Astrocyte (in vitro differentiated cells and primary cell): ENCODE results near the gene ZC3H12C. TPM values are rescaled to one million over a fixed set of nuclear protein-coding genes. Genes with fewer than 3 reads are reported as not detected.

ENCODE experiments used
- DNase-seq: peaks from one replicate; pipeline ENCODE4 v3.0.0-alpha.2; 2010; ENCODE audit warnings: low read depth
- FAIRE-seq: peaks from 2 replicates; lab custom pipeline; 2011; peaks lifted over from hg19 to GRCh38; lab: Jason Lieb, UNC
- H2AFZ ChIP-seq: 2 replicates; pipeline ENCODE4 v1.6.0; 2012; ENCODE audit warnings: low read depth, low read length, inconsistent platforms
- H3K27ac ChIP-seq: 2 replicates; pipeline ENCODE4 v1.5.1; 2011; ENCODE audit warnings: low read depth, low read length, inconsistent platforms
- H3K27me3 ChIP-seq: 2 replicates; pipeline ENCODE4 v1.6.0; 2011; ENCODE audit warnings: low read length, inconsistent platforms; ENCODE audit not compliant: insufficient read depth
- H3K36me3 ChIP-seq: 2 replicates; pipeline ENCODE4 v1.5.1; 2011; ENCODE audit warnings: low read length, inconsistent platforms; ENCODE audit not compliant: insufficient read depth
- H3K4me1 ChIP-seq: 2 replicates; pipeline ENCODE4 v1.5.1; 2011; ENCODE audit warnings: low read length, inconsistent platforms; ENCODE audit not compliant: insufficient read depth
- H3K4me2 ChIP-seq: 2 replicates; pipeline ENCODE4 v1.6.0; 2012; ENCODE audit warnings: low read length, inconsistent platforms
- H3K4me3 ChIP-seq: 2 replicates; pipeline ENCODE4 v1.5.1; 2011; ENCODE audit warnings: low read depth, mild to moderate bottlenecking, low read length, inconsistent platforms; ENCODE audit not compliant: insufficient read depth
- H3K79me2 ChIP-seq: 2 replicates; pipeline ENCODE4 v1.6.0; 2012; ENCODE audit warnings: mild to moderate bottlenecking, low read length, inconsistent platforms; ENCODE audit not compliant: insufficient read depth
- H3K9ac ChIP-seq: 2 replicates; pipeline ENCODE4 v1.6.0; 2012; ENCODE audit warnings: mild to moderate bottlenecking, low read length, inconsistent platforms
- H3K9me3 ChIP-seq: 2 replicates; pipeline ENCODE4 v1.5.1; 2012; ENCODE audit warnings: low read depth, mild to moderate bottlenecking, low read length, inconsistent platforms; ENCODE audit not compliant: insufficient read depth
- H4K20me1 ChIP-seq: 2 replicates; pipeline ENCODE4 v1.6.0; 2012; ENCODE audit warnings: low read length, inconsistent platforms; ENCODE audit not compliant: insufficient read depth
- H3K27ac Mint-ChIP-seq: one replicate; pipeline ENCODE4 v1.8.0; 2021; ENCODE audit warnings: mild to moderate bottlenecking, mixed read lengths; ENCODE audit not compliant: unreplicated experiment
- H3K27me3 Mint-ChIP-seq: one replicate; pipeline ENCODE4 v1.8.0; 2021; ENCODE audit warnings: low read depth, mixed read lengths; ENCODE audit not compliant: unreplicated experiment
- H3K36me3 Mint-ChIP-seq: one replicate; pipeline ENCODE4 v1.8.0; 2021; ENCODE audit warnings: low read depth, mixed read lengths; ENCODE audit not compliant: unreplicated experiment
- H3K4me1 Mint-ChIP-seq: one replicate; pipeline ENCODE4 v1.8.0; 2021; ENCODE audit warnings: low read depth, mixed read lengths; ENCODE audit not compliant: unreplicated experiment
- H3K4me3 Mint-ChIP-seq: one replicate; pipeline ENCODE4 v1.8.0; 2021; ENCODE audit warnings: mild to moderate bottlenecking, moderate library complexity, mixed read lengths; ENCODE audit not compliant: unreplicated experiment
- H3K9me3 Mint-ChIP-seq: one replicate; pipeline ENCODE4 v1.8.0; 2021; ENCODE audit warnings: mild to moderate bottlenecking, mixed read lengths; ENCODE audit not compliant: unreplicated experiment
- EZH2 ChIP-seq: IDR thresholded peaks from 2 replicates; pipeline ENCODE4 v1.6.1; 2012; ENCODE audit warnings: mild to moderate bottlenecking, low read length, inconsistent platforms; ENCODE audit not compliant: insufficient read depth
- total RNA-seq: library from RNA; stranded (reverse); gene quantifications from 2 replicates; pipeline ENCODE4 v1.2.1, GENCODE V29; 2021
- TF ChIP-seq, protein P1 (sequence below): IDR thresholded peaks from 2 replicates; pipeline ENCODE4 v1.5.1; 2011; ENCODE audit warnings: low read depth, mild to moderate bottlenecking, inconsistent platforms, low read length, moderate library complexity; ENCODE audit not compliant: insufficient read depth

Gene ZC3H12C
- total RNA-seq, 1 donor from 2014 or later: 12.0 TPM

GRCh38 chr11:110131386-110132123 is 38.4 kb downstream of the ZC3H12C start:
- no peak overlapping the region for H3K4me3 ChIP-seq
- H3K4me2 ChIP-seq: peak overlapping the region; percentile 21

GRCh38 chr11:110133160-110133559 is 40.0 kb downstream of the ZC3H12C start:
- no peak overlapping the region for H3K27ac ChIP-seq
- Mint-ChIP-seq H3K4me3 (no peak overlapping the region), H3K9me3 (no peaks in the 10 kb centered on the region), H3K27ac (no peak overlapping the region), H3K4me1 (peaks cover 26% of the 10 kb centered on the region), H3K27me3 (no peaks in the 10 kb centered on the region), H3K36me3 (no peaks in the 10 kb centered on the region)
- TF ChIP-seq, protein P1, sequence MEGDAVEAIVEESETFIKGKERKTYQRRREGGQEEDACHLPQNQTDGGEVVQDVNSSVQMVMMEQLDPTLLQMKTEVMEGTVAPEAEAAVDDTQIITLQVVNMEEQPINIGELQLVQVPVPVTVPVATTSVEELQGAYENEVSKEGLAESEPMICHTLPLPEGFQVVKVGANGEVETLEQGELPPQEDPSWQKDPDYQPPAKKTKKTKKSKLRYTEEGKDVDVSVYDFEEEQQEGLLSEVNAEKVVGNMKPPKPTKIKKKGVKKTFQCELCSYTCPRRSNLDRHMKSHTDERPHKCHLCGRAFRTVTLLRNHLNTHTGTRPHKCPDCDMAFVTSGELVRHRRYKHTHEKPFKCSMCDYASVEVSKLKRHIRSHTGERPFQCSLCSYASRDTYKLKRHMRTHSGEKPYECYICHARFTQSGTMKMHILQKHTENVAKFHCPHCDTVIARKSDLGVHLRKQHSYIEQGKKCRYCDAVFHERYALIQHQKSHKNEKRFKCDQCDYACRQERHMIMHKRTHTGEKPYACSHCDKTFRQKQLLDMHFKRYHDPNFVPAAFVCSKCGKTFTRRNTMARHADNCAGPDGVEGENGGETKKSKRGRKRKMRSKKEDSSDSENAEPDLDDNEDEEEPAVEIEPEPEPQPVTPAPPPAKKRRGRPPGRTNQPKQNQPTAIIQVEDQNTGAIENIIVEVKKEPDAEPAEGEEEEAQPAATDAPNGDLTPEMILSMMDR: no peak
- TF ChIP-seq EZH2: no peak
- no peaks in the 10 kb centered on the region for H4K20me1 ChIP-seq
- FAIRE-seq: no peak
- H3K4me2 ChIP-seq: no peak overlapping the region
- no peaks in the 10 kb centered on the region for H3K36me3 ChIP-seq
- peaks cover 13% of the 10 kb centered on the region for H3K79me2 ChIP-seq
- DNase-seq: no peak
- no peaks in the 10 kb centered on the region for H3K9me3 ChIP-seq
- no peak overlapping the region for H2AFZ ChIP-seq
- peaks cover 8% of the 10 kb centered on the region for H3K4me1 ChIP-seq
- no peak overlapping the region for H3K9ac ChIP-seq
- no peaks in the 10 kb centered on the region for H3K27me3 ChIP-seq
- no peak overlapping the region for H3K4me3 ChIP-seq

More at GRCh38 chr11:110131386-110132123, 38.4 kb downstream of the ZC3H12C start:
- Mint-ChIP-seq H3K36me3 (no peaks in the 10 kb centered on the region), H3K27ac (no peak overlapping the region), H3K4me3 (peak overlapping the region; percentile 46), H3K27me3 (no peaks in the 10 kb centered on the region), H3K9me3 (no peaks in the 10 kb centered on the region), H3K4me1 (peaks cover 36% of the 10 kb centered on the region)
- H2AFZ ChIP-seq: no peak overlapping the region
- H3K27ac ChIP-seq: no peak overlapping the region
- H3K9me3 ChIP-seq: no peaks in the 10 kb centered on the region
- H3K79me2 ChIP-seq: peaks cover 21% of the 10 kb centered on the region
- H3K36me3 ChIP-seq: no peaks in the 10 kb centered on the region
- peak overlapping the region; percentile 23 for H3K9ac ChIP-seq
- peaks cover 13% of the 10 kb centered on the region for H3K4me1 ChIP-seq
- TF ChIP-seq, protein P1: no peak
- TF ChIP-seq EZH2: no peak
- DNase-seq (no peak), FAIRE-seq (no peak)
- no peaks in the 10 kb centered on the region for H3K27me3 ChIP-seq
- no peaks in the 10 kb centered on the region for H4K20me1 ChIP-seq

- H3K4me3 ChIP-seq: no peak overlapping the region
- Mint-ChIP-seq H3K36me3 (no peaks in the 10 kb centered on the region), H3K4me1 (peaks cover 19% of the 10 kb centered on the region), H3K4me3 (no peak overlapping the region), H3K9me3 (no peaks in the 10 kb centered on the region), H3K27me3 (no peaks in the 10 kb centered on the region), H3K27ac (peak overlapping the region; percentile 47)
- H3K27me3 ChIP-seq: no peaks in the 10 kb centered on the region
- H3K4me2 ChIP-seq: no peak overlapping the region
- H3K27ac ChIP-seq: no peak overlapping the region
- no peaks in the 10 kb centered on the region for H3K36me3 ChIP-seq
- H3K79me2 ChIP-seq: peaks cover 13% of the 10 kb centered on the region
- H3K4me1 ChIP-seq: peaks cover 6% of the 10 kb centered on the region
- H3K9me3 ChIP-seq: no peaks in the 10 kb centered on the region
- no peak for TF ChIP-seq EZH2
- TF ChIP-seq, protein P1: no peak
- no peak for FAIRE-seq
- DNase-seq: peak; percentile 36
- H2AFZ ChIP-seq: no peak overlapping the region
- H3K9ac ChIP-seq: no peak overlapping the region
- no peaks in the 10 kb centered on the region for H4K20me1 ChIP-seq
These were observed 40.9 kb downstream of the ZC3H12C start for GRCh38 chr11:110134110-110134509.
